HG03066 (cell line): ENCODE results near the gene NEK7.
"Not testable (repeated sequence)": the region's sequence is repeated elsewhere in the genome, so short reads cannot be mapped to it uniquely, and the experiment has no call there.

Experiments
- ATAC-seq: cut with Tn5 transposase; IDR thresholded peaks from one replicate; pipeline ENCODE4 v1.9.1; 2021; ENCODE audit warnings: low read depth; ENCODE audit not compliant: unreplicated experiment

The NEK7 gene

GRCh38 chr1:198199105-198199504 is 42.3 kb downstream of the NEK7 start:
- ATAC-seq = no peak

- peak; percentile 57 for ATAC-seq
These were observed 45.4 kb downstream of the NEK7 start for GRCh38 chr1:198201956-198202784.

GRCh38 chr1:198203434-198203833 is 46.6 kb downstream of the NEK7 start:
- ATAC-seq = no peak

- ATAC-seq = no peak
These were observed 48.4 kb downstream of the NEK7 start for GRCh38 chr1:198205016-198205684.

- no peak for ATAC-seq
These were observed 49.5 kb downstream of the NEK7 start for GRCh38 chr1:198206292-198206691.

GRCh38 chr1:198211696-198212095 is 54.9 kb downstream of the NEK7 start:
- ATAC-seq = no peak

GRCh38 chr1:198212126-198212525 is 55.3 kb downstream of the NEK7 start:
- no peak for ATAC-seq

GRCh38 chr1:198212675-198213074 is 55.9 kb downstream of the NEK7 start:
- ATAC-seq = no peak

GRCh38 chr1:198214924-198215323 is 58.1 kb downstream of the NEK7 start:
- ATAC-seq = no peak

GRCh38 chr1:198220428-198220827 is 63.6 kb downstream of the NEK7 start:
- no peak for ATAC-seq

GRCh38 chr1:198227010-198227409 is 70.2 kb downstream of the NEK7 start:
- not testable (repeated sequence) for ATAC-seq

GRCh38 chr1:198227454-198227853 is 70.7 kb downstream of the NEK7 start:
- ATAC-seq = not testable (repeated sequence)

GRCh38 chr1:198228925-198229324 is 72.1 kb downstream of the NEK7 start:
- no peak for ATAC-seq

GRCh38 chr1:198231779-198232178 is 75.0 kb downstream of the NEK7 start:
- ATAC-seq = no peak

- no peak for ATAC-seq
These were observed 75.6 kb downstream of the NEK7 start for GRCh38 chr1:198232378-198232777.

- no peak for ATAC-seq
These were observed 76.3 kb downstream of the NEK7 start for GRCh38 chr1:198232940-198233675.

GRCh38 chr1:198234520-198235251 is 77.9 kb downstream of the NEK7 start:
- ATAC-seq = no peak

- ATAC-seq = no peak
These were observed 81.3 kb downstream of the NEK7 start for GRCh38 chr1:198238121-198238520.

- no peak for ATAC-seq
These were observed 84.8 kb downstream of the NEK7 start for GRCh38 chr1:198241553-198241952.

- ATAC-seq = no peak
These were observed 88.0 kb downstream of the NEK7 start for GRCh38 chr1:198244772-198245171.

- ATAC-seq = no peak
These were observed 88.6 kb downstream of the NEK7 start for GRCh38 chr1:198245379-198245778.
